HG02870 (cell line): ENCODE results near the gene NEFH.
"Not testable (repeated sequence)": the region's sequence is repeated elsewhere in the genome, so short reads cannot be mapped to it uniquely, and the experiment has no call there.

Source experiments
- ATAC-seq: cut with Tn5 transposase; IDR thresholded peaks from one replicate; pipeline ENCODE4 v1.9.1; 2021; ENCODE audit warnings: mild to moderate bottlenecking, moderate library complexity; ENCODE audit not compliant: unreplicated experiment

NEFH gene

DNA sequence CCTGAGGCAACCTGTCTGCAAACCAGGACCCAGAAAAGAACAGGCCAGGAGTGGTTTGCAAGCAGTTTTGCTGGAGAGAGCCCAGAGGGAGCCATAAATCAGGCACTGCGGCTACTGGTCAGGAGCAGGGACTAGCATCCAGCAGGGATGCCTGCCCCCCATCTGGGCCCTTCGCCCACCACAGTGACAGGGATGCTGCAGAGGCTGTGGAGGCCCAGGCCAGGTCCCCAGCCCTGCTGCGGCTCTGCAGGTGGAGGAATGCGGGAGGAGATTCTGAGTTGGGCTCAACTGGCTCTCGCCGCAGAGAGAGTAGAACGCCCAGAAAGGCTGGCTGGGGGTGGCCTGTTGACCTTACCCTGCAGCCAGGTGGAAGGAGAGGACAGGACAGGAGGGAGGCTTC is 16.4 kb upstream of the NEFH start:
- ATAC-seq, result no peak

DNA sequence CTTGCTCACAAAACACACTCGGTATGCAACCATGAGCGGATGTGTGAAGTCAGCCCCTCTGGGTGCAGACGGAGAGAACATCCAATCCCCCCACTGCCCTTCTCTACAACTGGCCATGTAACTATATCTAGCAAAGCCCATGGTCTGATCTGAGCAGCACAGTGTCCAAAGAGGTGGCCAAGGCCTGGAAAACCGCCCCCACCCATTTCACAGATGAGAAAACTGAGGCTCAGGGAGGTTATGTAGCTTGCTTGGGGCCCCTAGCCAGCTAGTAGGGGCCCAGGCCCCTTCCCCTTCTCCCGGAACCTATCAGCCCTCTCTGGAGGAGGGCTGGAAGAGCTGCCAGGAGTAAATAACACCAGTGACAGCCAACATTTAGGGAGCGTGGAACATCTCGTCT is 15.4 kb upstream of the NEFH start:
- no peak for ATAC-seq

DNA sequence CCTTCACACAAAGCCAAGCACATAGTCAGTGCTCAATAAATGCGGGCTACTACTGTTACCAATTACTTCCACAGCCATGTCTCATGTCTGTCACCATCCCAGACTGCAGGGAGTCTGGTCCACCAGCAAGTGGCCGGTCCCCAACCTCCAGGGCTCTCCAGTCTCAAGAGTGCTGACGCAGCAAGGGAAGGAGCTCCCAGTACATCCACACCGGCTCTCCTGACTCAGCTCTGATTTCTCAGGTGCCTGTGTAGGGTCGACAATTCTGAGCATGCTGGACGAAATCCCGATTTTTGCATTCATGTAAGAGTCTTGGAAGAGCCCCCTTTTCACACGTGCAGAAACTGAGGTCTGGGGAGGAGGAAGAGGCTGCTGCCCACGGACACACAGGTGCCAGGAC is 10.3 kb upstream of the NEFH start:
- no peak for ATAC-seq

DNA sequence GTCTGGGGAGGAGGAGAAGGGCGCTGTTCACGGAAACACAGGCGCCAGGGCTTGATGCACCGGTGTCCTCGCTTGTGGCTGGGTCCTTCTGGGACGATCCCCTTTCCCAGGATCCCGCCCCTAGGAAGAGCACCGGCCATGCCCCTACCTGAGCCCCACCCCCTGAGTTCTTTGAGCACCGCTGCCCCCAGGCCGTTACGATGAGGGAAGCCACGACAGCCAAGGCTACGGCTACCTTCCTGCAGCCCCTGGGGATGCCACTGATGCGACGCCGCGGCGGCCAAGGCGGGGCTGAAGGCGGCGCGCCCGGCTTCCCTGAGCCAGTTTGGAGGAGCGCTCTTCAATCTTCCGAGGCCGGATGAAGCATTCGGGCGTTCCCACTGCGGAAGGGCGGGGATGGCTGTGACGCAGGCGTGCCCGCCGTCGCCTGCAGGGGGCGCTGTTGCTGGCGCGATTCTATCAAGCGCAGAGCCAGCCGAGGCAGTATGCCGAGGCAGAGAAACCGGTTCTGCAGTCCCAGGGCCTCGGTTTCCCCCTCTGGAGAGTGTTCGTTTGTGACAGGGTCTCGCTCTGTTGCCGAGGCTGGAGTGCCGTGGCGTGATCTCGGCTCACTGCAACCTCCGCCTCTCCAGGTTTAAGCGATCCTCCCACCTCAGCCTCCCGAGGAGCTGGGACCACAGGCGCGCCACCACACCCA is 9.7 kb upstream of the NEFH start:
- ATAC-seq, result no peak

DNA sequence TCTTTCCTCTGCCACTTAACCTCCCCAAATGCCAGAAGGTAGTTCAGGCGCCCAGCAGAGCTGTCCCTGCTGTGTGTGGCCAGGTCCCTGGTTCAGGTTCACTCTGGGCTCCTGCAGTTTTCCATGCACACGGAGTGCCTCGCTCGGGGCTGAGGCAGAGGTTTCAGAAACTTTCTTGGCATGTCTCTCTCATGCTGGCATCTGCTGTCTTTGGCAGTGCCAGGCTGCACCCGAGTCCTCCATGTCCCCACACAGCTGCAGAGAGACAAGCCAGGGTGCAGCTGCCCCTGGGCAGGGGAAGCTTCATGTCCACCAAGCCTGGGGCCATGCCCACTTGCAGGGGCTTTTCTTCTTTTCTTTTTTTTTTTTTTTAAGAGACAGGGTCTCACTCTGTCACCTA is 7.0 kb upstream of the NEFH start:
- ATAC-seq, result no peak

DNA sequence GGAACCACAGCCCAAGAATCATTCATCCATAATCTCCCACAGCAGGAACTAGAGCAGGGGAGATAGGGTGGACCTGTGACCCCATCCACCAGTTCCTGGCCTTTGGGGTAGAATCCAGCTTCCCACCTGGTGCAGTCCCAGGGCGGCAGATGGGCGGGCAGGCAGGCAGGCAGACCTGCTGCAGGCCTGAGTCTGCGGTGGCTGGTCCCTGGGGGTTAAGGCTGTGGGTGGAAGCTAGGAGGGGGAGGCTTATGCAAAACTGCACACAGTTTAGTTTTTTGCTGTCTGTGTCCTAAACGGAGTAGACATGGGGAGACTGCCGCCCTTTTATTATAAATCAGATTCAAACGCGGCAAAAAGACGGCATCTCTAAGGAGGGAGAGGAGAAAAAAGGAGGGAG is 4.5 kb upstream of the NEFH start:
- no peak for ATAC-seq

DNA sequence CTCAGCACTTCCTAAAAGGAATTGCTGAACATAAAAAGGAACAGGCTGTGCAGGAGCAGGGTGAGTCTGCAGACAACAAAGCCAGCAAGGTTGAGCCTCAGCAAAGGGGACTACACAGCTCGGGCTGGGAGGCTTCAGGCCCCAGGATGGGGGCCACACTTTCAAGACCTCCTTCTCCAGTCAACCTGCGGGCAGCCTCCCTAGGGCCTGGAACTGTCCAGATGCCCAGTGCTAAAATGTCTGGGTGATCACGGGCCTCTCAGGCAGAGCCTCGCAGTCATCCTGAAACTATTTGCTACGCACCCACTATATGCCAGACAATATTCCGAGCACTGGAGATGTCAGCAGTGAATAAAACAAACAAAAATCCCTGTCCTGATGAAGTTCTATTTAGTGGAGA is 3.9 kb upstream of the NEFH start:
- no peak for ATAC-seq

DNA sequence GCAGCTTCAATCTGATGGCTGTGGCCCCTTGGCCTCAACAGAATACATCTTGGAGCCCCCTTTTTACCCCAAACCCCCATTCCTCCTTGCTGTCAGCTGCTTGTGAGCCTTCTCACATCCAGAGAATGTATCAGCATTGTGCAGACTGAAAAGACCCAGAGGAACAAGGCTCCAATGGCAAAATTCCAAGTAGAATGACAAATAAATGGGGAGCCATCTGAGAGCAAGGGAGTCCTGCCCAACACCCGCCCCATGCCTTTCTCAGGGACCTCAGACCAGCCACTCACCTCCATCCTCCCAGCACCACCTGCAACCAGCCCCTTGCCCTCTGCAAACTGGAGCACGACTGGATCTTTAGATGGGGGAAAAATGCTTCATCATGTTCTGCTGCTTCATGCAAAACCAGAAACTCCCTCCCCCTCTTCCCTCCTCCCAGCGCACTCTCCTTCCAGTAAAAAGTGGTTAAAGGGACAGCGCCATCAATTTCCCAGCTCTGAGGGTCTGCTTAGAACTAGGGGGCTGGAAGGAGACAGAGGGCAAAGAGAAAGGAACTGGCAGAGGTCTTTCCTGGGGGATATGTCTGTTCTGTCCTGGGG is 2.2 kb upstream of the NEFH start:
- ATAC-seq, result no peak

DNA sequence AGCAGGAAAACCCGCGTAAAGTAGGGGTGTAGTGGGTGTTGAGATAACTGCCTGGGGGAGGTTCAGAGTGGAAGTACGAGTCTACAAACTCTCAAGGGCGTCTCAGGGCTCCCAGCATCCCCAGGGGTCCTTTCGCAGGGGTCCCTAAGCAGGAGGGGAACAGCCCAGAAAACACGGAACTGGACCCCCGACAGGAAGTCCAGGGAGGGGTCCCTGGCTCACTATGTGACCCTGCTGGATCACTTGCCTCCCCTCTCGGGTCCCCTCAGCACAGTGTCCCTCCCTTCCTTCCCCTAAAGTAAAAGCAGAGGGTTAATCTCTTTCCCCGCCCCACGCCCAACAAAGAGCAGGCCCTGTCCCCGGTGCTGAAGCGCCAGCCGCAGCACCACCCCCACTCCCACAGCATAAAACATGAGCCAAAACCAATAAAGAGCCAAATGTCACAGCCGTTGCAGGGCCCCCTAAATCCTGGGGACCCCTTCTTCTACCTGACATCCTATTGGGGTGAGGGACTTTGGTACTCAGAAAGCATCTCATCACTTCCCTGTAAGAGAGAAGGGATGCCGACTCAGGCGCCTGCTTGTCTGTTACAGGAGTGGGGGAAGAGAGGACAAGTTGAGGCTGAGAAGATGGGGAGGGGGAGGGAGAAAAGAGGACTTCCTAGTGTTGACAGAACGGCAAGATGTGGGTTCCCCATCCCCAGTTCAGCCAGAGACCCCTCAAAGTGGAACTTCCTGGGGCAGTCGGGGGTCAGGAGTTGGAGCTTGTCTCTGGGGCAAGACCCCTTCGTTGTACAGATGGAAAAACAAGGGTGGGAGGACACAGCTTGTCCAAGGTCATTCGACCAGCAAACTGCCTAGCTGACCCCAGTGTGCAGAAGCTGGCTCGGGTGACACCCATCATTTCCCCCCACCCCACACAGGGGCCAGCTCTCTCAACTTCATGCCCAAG is 1.4 kb upstream of the NEFH start:
- ATAC-seq, result no peak

DNA sequence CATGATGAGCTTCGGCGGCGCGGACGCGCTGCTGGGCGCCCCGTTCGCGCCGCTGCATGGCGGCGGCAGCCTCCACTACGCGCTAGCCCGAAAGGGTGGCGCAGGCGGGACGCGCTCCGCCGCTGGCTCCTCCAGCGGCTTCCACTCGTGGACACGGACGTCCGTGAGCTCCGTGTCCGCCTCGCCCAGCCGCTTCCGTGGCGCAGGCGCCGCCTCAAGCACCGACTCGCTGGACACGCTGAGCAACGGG is 169 bp downstream of the NEFH start:
- ATAC-seq, result no peak

DNA sequence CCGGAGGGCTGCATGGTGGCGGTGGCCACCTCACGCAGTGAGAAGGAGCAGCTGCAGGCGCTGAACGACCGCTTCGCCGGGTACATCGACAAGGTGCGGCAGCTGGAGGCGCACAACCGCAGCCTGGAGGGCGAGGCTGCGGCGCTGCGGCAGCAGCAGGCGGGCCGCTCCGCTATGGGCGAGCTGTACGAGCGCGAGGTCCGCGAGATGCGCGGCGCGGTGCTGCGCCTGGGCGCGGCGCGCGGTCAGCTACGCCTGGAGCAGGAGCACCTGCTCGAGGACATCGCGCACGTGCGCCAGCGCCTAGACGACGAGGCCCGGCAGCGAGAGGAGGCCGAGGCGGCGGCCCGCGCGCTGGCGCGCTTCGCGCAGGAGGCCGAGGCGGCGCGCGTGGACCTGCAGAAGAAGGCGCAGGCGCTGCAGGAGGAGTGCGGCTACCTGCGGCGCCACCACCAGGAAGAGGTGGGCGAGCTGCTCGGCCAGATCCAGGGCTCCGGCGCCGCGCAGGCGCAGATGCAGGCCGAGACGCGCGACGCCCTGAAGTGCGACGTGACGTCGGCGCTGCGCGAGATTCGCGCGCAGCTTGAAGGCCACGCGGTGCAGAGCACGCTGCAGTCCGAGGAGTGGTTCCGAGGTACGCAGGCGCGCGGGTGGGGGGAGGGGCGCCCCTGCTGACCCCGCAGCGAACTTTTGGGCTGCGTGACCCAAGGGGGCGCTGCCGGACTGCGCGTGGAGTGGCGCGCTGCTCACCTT is 670 bp downstream of the NEFH start:
- no peak for ATAC-seq

DNA sequence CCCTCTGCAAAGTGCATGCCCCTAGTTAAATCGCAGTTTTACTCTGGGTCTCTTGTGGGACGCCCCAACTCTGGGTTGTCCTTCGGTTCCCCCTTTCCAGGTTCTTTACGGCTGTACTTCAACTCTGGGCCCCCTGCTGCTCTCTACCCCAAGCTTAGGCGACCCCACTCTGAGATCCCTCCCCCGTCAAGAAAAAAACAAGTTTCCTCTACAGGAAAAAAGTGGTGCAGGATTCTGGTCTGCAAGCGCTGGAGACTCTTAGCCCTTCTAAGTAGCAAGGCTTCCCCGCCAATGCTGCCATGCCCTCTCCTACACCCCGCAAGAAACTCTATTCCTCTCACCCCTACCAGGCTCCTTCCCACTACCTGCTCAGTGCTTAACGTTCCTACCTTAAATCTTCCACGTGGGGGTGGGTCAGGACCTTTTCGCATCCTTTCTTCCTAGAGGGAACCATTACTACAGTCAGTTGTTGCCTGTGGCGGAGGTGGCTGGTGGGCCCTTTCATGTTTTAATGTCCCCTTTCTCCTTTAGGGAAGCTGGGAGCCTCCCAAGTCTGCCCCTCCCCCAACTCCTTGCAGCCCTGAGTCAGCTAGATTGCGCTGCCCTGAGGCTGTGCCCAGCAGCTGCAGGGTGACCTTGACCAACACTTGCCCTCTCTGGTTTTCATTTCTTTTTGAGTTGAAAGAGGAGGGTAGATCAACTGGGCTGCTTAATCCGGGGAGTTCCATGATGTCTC is 1.4 kb downstream of the NEFH start:
- ATAC-seq, result no peak

DNA sequence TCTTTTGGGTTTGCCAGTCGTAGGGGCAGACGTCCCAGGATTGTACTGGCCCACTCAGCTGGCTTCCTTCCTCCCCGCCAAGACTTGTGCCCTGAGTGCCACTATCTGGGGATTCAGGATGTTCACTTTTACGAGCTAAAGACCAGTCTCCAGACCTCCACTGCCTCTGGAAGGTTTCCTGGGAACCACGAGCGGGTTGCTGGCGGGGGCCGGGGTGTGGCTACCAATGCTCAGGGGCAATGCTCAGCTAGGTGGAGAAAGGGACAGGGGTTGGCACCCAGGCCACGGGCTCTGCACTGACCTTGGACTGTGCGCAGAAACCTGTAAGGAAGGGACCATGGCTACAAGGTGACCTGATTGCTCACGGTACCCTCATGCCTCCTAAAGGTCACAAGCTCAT is 2.2 kb downstream of the NEFH start:
- no peak for ATAC-seq

DNA sequence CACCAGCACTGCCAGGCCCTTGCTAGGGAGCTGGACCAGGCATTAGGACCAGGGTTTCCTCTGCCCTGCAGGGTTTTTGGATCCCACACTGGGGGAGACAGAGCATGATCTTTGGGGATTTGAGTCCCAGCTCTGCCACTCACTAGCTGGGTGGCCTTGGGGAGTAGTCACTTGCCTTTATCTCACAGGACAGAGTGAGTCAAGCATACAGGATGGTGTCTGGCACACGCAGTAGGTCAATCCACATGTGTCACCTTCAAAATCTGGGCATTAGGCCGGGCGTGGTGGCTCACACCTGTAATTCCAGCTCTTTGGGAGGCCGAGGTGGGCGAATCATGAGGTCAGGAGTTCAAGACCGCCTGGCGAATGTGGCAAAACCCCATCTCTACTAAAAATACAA is 2.7 kb downstream of the NEFH start:
- ATAC-seq, result no peak

DNA sequence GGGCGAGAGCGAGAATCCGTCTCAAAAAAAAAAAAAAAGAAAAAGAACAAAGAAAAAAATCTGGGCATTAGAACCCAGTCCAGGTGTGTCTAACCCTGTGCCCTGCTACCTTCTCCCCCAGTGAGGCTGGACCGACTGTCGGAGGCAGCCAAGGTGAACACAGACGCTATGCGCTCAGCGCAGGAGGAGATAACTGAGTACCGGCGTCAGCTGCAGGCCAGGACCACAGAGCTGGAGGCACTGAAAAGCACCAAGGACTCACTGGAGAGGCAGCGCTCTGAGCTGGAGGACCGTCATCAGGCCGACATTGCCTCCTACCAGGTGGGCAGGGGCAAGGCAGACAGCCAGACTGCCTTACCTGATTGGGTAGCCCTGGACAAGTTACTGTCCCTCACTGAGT is 3.2 kb downstream of the NEFH start:
- ATAC-seq, result no peak

DNA sequence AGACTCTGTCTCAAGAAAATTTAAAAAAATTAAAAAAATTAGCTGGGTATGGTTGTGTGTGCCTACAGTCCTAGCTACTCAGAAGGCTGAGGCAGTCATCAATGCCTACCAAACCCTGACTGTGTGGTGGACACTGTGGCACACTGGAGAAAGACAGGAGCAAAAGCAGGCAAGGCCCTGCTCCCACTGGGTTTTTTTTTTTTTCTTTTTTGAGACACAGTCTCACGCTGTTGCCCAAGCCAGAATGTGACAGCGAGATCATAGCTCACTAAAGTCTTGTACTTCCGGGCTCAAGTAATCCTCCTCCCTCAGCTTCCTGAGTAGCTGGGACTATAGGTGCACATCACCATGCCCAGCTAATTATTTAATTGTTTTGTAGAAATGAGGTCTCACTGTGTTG is 4.6 kb downstream of the NEFH start:
- ATAC-seq, result no peak

DNA sequence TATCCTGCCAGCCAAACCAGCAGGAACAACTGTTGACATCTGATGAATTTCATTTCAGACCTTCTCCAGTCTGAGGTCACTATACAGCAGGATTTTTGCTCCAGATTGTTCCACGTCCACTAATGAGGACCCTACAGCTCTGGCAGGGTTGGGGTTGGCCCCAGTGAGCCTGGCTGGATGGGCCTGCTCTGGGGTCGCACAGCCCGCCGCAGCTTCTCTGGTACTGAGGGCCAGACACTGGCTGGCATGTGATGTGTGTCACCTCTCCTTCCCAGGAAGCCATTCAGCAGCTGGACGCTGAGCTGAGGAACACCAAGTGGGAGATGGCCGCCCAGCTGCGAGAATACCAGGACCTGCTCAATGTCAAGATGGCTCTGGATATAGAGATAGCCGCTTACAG is 5.4 kb downstream of the NEFH start:
- ATAC-seq, result no peak

DNA sequence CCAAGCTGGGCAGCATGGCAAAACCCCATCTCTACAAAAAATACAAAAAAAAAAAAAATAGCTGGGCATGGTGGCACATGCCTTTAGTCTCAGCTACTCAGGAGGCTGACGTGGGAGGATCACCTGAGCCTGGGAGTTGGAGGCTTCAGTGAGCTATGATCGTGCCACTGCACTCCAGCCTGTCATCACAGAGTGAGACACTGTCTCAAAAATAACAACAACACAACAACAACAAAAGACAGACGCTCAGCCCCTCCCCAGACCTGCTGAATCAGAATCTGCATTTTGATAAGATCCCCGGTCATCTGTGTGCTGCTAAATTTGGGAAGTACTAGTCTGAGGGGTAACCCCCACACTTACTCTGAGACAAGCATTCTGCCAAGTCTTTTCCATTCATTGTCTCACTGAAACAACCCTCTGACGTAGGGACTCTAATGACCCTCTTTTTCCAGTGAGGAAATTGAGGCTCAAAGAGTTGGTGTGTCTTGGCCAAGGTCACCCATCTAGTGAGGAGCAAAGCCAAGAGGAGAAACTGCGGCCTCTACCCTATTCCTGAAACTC is 7.5 kb downstream of the NEFH start:
- no peak for ATAC-seq

DNA sequence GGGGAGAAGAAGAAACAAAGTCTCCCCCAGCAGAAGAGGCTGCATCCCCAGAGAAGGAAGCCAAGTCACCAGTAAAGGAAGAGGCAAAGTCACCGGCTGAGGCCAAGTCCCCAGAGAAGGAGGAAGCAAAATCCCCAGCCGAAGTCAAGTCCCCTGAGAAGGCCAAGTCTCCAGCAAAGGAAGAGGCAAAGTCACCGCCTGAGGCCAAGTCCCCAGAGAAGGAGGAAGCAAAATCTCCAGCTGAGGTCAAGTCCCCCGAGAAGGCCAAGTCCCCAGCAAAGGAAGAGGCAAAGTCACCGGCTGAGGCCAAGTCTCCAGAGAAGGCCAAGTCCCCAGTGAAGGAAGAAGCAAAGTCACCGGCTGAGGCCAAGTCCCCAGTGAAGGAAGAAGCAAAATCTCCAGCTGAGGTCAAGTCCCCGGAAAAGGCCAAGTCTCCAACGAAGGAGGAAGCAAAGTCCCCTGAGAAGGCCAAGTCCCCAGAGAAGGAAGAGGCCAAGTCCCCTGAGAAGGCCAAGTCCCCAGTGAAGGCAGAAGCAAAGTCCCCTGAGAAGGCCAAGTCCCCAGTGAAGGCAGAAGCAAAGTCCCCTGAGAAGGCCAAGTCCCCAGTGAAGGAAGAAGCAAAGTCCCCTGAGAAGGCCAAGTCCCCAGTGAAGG is 9.2 kb downstream of the NEFH start:
- not testable (repeated sequence) for ATAC-seq

DNA sequence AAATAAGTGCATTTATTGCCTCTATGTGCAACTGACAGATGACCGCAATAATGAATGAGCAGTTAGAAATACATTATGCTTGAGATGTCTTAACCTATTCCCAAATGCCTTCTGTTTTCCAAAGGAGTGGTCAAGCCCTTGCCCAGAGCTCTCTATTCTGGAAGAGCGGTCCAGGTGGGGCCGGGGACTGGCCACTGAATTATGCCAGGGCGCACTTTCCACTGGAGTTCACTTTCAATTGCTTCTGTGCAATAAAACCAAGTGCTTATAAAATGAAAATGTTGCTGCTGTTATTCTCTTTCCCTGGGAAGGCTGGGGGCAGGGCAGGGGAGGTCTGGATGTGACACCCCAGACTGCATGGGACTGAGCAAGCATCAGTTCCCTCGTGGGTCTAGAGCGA is 11.0 kb downstream of the NEFH start:
- no peak for ATAC-seq
